ENCODE data around the gene WDR54. TPM values are rescaled to one million over a fixed set of nuclear protein-coding genes. Genes with fewer than 3 reads are reported as not detected.

The WDR54 gene
- polyA plus RNA-seq, 1 donor: 38.8 TPM

Other genes starting within 250 kb of the WDR54 start
- gene MOB1A, start 242.9 kb upstream of the WDR54 start, polyA plus RNA-seq (ENCODE audit: insufficient read length): 105 TPM
- 31.7 TPM for gene MTHFD2, start 223.1 kb upstream of the WDR54 start, polyA plus RNA-seq (ENCODE audit: insufficient read length)
- 3.7 TPM for gene SLC4A5, start 78.3 kb upstream of the WDR54 start, polyA plus RNA-seq (ENCODE audit: insufficient read length)
- 142 TPM for gene DCTN1, start 41.4 kb upstream of the WDR54 start, polyA plus RNA-seq (ENCODE audit: insufficient read length)
- gene C2orf81, start 111 bp upstream of the WDR54 start, polyA plus RNA-seq (ENCODE audit: insufficient read length): 5.5 TPM
- gene RTKN, start 20.2 kb downstream of the WDR54 start, polyA plus RNA-seq (ENCODE audit: insufficient read length): 70.4 TPM
- gene INO80B, start 33.4 kb downstream of the WDR54 start, polyA plus RNA-seq (ENCODE audit: insufficient read length): 26.9 TPM
- 94.7 TPM for gene WBP1, start 36.7 kb downstream of the WDR54 start, polyA plus RNA-seq (ENCODE audit: insufficient read length)
- gene MOGS, start 43.7 kb downstream of the WDR54 start, polyA plus RNA-seq (ENCODE audit: insufficient read length): 57.0 TPM
- gene MRPL53, start 51.0 kb downstream of the WDR54 start, polyA plus RNA-seq (ENCODE audit: insufficient read length): 37.7 TPM
- 15.8 TPM for gene CCDC142, start 61.3 kb downstream of the WDR54 start, polyA plus RNA-seq (ENCODE audit: insufficient read length)
- gene TTC31, start 61.4 kb downstream of the WDR54 start, polyA plus RNA-seq (ENCODE audit: insufficient read length): 31.5 TPM
- 3.1 TPM for gene LBX2, start 77.9 kb downstream of the WDR54 start, polyA plus RNA-seq (ENCODE audit: insufficient read length)
- 29.5 TPM for gene PCGF1, start 86.0 kb downstream of the WDR54 start, polyA plus RNA-seq (ENCODE audit: insufficient read length)
- gene TLX2, start 92.7 kb downstream of the WDR54 start, polyA plus RNA-seq (ENCODE audit: insufficient read length): 0.07 TPM
- 0.40 TPM for gene DQX1, start 104.5 kb downstream of the WDR54 start, polyA plus RNA-seq (ENCODE audit: insufficient read length)
- gene AUP1, start 108.0 kb downstream of the WDR54 start, polyA plus RNA-seq (ENCODE audit: insufficient read length): 96.8 TPM
- 29.8 TPM for gene HTRA2, start 108.2 kb downstream of the WDR54 start, polyA plus RNA-seq (ENCODE audit: insufficient read length)
- gene LOXL3, start 132.2 kb downstream of the WDR54 start, polyA plus RNA-seq (ENCODE audit: insufficient read length): 10.8 TPM
- 7.4 TPM for gene DOK1, start 133.0 kb downstream of the WDR54 start, polyA plus RNA-seq (ENCODE audit: insufficient read length)
- gene M1AP, start 226.6 kb downstream of the WDR54 start, polyA plus RNA-seq (ENCODE audit: insufficient read length): 1.0 TPM
- gene SEMA4F, start 232.5 kb downstream of the WDR54 start, polyA plus RNA-seq (ENCODE audit: insufficient read length): 6.3 TPM